CD4-positive, alpha-beta T cell treated with Interleukin-6 at 100 ng/mL for 8 hours (primary cell): ENCODE data around the gene ZSWIM8.

Source experiments
- DNase-seq: peaks from one replicate; pipeline ENCODE4 v3.0.0-alpha.2; 2020; ENCODE audit warnings: mixed read lengths, low spot score

ZSWIM8 gene

DNA sequence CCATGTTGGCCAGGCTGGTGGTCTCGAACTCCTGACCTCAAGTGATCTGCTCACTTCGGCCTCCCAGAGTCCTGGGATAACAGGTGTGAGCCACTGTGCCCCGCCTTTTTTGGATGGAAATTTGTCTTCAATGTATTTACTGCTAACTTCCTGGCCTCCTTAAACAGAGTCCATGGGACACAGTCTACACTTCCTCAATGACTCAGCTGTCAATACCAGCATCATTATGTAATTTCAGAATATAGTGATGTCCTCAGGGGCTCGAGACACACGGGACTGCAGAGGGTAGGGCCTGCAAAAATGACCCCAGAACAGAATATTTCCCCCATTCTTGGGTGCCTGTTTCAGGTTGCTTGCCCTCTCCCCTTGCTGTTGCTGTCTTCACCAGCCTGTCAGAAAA lies 57.9 kb downstream of the ZSWIM8 start:
- DNase-seq: no peak

DNA sequence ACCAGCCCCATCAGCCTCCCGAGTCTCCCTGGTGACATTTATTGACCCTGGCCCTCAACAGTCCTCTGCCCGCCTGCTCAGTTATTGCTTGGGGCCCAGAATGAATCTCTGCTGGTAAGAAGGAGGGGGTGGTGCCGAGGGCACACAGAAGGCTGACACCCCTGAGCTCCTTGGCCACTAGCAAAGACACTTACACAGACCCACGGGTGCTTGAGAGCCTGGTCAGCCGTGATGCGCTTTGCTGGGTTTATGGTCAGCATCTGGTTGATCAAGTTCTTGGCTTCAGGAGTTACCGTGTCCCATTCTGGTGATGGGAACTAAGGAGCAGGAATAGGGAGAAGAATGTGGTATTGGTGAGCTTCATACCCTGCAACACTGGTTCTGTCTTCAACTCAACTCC lies 61.6 kb downstream of the ZSWIM8 start:
- no peak for DNase-seq

DNA sequence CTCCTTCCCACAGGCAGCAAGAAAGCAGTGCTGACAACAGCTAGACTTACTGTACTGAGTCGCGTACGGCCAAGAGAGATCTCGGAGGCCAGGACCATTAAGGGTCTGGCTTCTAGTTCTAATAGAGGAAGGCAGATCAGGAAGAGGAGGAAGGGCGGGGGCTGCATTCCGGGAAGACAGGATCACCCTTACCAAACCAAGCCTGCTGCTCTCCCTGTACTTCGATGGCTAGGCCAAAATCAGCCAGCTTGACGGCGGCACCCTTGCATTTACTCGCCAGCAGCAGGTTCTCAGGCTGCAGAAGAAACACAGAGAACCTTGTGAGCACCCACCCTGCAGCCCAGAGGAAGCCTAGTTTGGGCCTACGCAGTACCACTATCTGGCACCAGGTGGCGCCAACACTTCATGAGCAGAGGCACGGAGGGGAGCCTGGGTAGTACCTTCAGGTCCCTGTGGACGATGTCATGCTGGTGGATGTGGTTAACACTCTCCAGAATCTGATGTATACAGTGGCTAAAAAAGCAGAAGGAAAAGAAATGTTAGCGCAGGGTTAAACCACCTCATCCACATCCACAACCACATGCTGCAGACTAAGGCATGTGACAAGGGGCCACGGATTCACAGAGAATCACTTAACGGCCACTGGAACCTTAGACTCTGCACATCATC lies 63.5 kb downstream of the ZSWIM8 start:
- DNase-seq: peak; percentile 87

DNA sequence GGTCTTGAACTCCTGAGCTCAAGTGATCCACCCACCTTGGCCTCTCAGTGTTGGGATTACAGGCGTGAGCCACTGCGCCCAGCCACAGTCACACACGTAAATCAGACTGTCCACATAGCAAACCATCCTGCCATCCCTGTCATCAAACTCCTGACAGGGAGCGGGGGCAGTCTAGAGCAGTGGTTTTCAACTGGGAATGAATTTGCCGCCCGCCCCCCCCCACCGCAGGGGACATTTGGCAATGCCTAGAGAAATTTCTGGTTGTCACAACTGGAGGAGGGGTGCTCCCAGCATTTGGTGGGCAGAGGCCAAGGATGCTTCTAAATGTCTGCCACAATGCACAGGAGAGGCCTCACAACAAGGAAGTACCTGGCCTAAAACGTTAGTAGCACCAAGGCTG lies 64.8 kb downstream of the ZSWIM8 start:
- no peak for DNase-seq

DNA sequence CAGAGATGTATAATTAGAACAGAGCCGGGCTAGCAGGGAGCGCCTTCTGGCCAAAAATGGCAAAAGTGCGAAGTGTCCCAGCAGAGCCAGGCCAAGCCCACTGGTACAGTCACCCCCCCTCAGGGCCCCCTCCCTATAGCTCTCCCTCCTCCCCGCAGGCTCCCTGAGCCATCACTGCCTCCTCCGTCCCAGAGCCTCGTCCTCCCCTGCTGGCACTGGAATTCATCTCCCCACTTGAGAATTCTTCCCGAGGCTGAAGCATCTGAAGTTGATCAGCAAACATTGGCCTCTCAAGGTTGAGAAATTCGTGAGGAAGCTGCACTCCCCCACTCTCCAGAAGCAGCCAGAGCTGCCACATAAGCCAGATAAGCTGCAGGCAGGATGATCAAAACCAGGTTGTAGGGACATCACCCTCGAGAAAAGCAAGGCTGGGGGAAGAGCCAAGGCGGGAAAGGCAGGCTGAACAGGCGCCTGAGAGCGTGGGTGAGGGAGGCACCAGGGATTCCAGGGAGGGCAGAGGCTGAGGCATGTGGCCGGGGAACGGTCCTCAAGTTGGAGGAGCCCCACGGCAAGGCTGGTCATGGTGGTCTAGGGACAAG lies 65.6 kb downstream of the ZSWIM8 start:
- DNase-seq: no peak
